ENCODE results near the gene PTPRZ1.

DNA sequence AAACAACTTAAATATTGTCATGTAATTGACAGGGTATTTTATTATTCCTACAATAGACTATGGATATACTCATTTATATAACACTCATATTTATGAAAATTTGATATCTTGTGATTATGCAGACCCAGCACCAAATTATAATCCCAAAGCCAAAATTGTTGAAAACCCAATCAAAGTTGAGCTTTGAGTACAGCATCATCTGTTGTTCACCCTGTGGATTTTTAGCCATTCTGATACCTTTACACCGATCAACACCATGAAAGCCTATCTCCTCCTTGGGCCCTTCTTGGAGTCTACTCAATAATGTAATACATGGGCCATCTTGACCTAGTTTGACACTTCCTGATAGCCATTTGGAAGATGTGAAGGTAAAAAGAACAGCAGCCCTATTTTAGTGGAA lies 221.6 kb downstream of the PTPRZ1 start:
- no peak for TF ChIP-seq POLR2AphosphoS5 (IDR thresholded peaks at IDR 0.05)
- TF ChIP-seq, protein P1, sequence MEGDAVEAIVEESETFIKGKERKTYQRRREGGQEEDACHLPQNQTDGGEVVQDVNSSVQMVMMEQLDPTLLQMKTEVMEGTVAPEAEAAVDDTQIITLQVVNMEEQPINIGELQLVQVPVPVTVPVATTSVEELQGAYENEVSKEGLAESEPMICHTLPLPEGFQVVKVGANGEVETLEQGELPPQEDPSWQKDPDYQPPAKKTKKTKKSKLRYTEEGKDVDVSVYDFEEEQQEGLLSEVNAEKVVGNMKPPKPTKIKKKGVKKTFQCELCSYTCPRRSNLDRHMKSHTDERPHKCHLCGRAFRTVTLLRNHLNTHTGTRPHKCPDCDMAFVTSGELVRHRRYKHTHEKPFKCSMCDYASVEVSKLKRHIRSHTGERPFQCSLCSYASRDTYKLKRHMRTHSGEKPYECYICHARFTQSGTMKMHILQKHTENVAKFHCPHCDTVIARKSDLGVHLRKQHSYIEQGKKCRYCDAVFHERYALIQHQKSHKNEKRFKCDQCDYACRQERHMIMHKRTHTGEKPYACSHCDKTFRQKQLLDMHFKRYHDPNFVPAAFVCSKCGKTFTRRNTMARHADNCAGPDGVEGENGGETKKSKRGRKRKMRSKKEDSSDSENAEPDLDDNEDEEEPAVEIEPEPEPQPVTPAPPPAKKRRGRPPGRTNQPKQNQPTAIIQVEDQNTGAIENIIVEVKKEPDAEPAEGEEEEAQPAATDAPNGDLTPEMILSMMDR (IDR thresholded peaks at IDR 0.05) = no peak
- TF ChIP-seq POLR2A (IDR thresholded peaks at IDR 0.05) = no peak

All from prostate gland (tissue), 2 donors.